Activated naive CD4-positive, alpha-beta T cell treated with anti-CD3 and anti-CD28 coated beads, Interleukin-2, amount 50 U/mL, for 72 hours (primary cell): Measurements from ENCODE around the gene MBNL1. TPM values are rescaled to one million over a fixed set of nuclear protein-coding genes. Genes with fewer than 3 reads are reported as not detected.

Source experiments
- ATAC-seq, 2 donors: fragments of 150-1000 bp; cut with Tn5 transposase; 2 replicates each; pipeline ENCODE4 v1.10.0; 2021; ENCODE audit warnings: mild to moderate bottlenecking in 2 of 2, moderate library complexity in 2 of 2
- DNase-seq, 2 donors: peaks; one replicate each; pipeline ENCODE4 v3.0.0; 2021 to 2022; ENCODE audit warnings: low spot score in 2 of 2
- H3K27ac Mint-ChIP-seq, 2 donors: one replicate each; pipeline ENCODE4 v1.8.0; 2022; ENCODE audit warnings: mild to moderate bottlenecking in 2 of 2, mixed read lengths in 2 of 2
- H3K36me3 Mint-ChIP-seq, 2 donors: one replicate each; pipeline ENCODE4 v1.8.0; 2022; ENCODE audit warnings: mixed read lengths in 2 of 2
- H3K9me3 Mint-ChIP-seq, 2 donors: one replicate each; pipeline ENCODE4 v1.8.0; 2022; ENCODE audit warnings: mixed read lengths in 2 of 2
- total RNA-seq, 2 donors: library from RNA; stranded (reverse); gene quantifications; one replicate each; pipeline ENCODE4 v1.2.3, GENCODE V29; 2022

The MBNL1 gene
- total RNA-seq, 2 donors from 2014 or later: 406 to 425 TPM

GRCh38 chr3:152480282-152480953 is 211.7 kb downstream of the MBNL1 start:
- Mint-ChIP-seq H3K27ac (no peak overlapping the region), H3K36me3 (peaks cover 16 to 28% of the 10 kb centered on the region in 2 donors), H3K9me3 (peaks cover 4 to 5% of the 10 kb centered on the region in 2 donors)
- no peak for ATAC-seq
- no peak for DNase-seq

- ATAC-seq (no peak), DNase-seq (no peak)
- Mint-ChIP-seq H3K36me3 (peaks cover 16 to 24% of the 10 kb centered on the region in 2 donors), H3K27ac (no peak overlapping the region), H3K9me3 (peaks cover 4 to 5% of the 10 kb centered on the region in 2 donors)
Observed at GRCh38 chr3:152486364-152486763, 217.6 kb downstream of the MBNL1 start.

- Mint-ChIP-seq H3K27ac (no peak overlapping the region), H3K9me3 (peaks cover 4 to 5% of the 10 kb centered on the region in 2 donors), H3K36me3 (peaks cover 6 to 12% of the 10 kb centered on the region in 2 donors)
- no peak for DNase-seq
- peak in 1 of 2 donors; percentile 46 for ATAC-seq
Observed at GRCh38 chr3:152488449-152488848, 219.7 kb downstream of the MBNL1 start.

- DNase-seq (no peak), ATAC-seq (no peak)
- H3K27ac Mint-ChIP-seq: no peak overlapping the region
- H3K36me3 Mint-ChIP-seq: no peaks in the 10 kb centered on the region
- no peaks in the 10 kb centered on the region for H3K9me3 Mint-ChIP-seq
Observed at GRCh38 chr3:152491922-152492321, 223.2 kb downstream of the MBNL1 start.

GRCh38 chr3:152496286-152496685 is 227.6 kb downstream of the MBNL1 start:
- Mint-ChIP-seq H3K36me3 (no peaks in the 10 kb centered on the region), H3K27ac (no peak overlapping the region), H3K9me3 (no peaks in the 10 kb centered on the region)
- ATAC-seq (no peak), DNase-seq (no peak)

GRCh38 chr3:152496716-152497115 is 228.0 kb downstream of the MBNL1 start:
- Mint-ChIP-seq H3K9me3 (peaks cover 0 to 1% of the 10 kb centered on the region in 2 donors), H3K27ac (no peak overlapping the region), H3K36me3 (no peaks in the 10 kb centered on the region)
- no peak for ATAC-seq
- DNase-seq: no peak

GRCh38 chr3:152497457-152497856 is 228.7 kb downstream of the MBNL1 start:
- ATAC-seq (no peak), DNase-seq (no peak)
- Mint-ChIP-seq H3K27ac (no peak overlapping the region), H3K36me3 (peaks cover 0 to 7% of the 10 kb centered on the region in 2 donors), H3K9me3 (peaks cover 0 to 6% of the 10 kb centered on the region in 2 donors)

- ATAC-seq: no peak
- peaks cover 0 to 10% of the 10 kb centered on the region in 2 donors for H3K9me3 Mint-ChIP-seq
Observed at GRCh38 chr3:152497890-152498289, 229.2 kb downstream of the MBNL1 start.

GRCh38 chr3:152499791-152500385 is 231.2 kb downstream of the MBNL1 start:
- ATAC-seq (peak in 1 of 2 donors; percentile 28), DNase-seq (no peak)
- Mint-ChIP-seq H3K36me3 (peaks cover 0 to 15% of the 10 kb centered on the region in 2 donors), H3K9me3 (peaks cover 0 to 17% of the 10 kb centered on the region in 2 donors), H3K27ac (no peak overlapping the region)

More at GRCh38 chr3:152497890-152498289, 229.2 kb downstream of the MBNL1 start:
- H3K36me3 Mint-ChIP-seq: peaks cover 0 to 11% of the 10 kb centered on the region in 2 donors
- H3K27ac Mint-ChIP-seq: no peak overlapping the region
- DNase-seq: no peak

- peak; percentile 96 to 97 for ATAC-seq
- Mint-ChIP-seq H3K9me3 (peaks cover 0 to 17% of the 10 kb centered on the region in 2 donors), H3K36me3 (peaks cover 0 to 15% of the 10 kb centered on the region in 2 donors), H3K27ac (no peak overlapping the region)
- DNase-seq: peak in 1 of 2 donors; percentile 28
Observed at GRCh38 chr3:152505926-152506325, 237.2 kb downstream of the MBNL1 start.

- no peak overlapping the region for H3K27ac Mint-ChIP-seq
- no peak for ATAC-seq
- H3K9me3 Mint-ChIP-seq: peaks cover 0 to 5% of the 10 kb centered on the region in 2 donors
- no peaks in the 10 kb centered on the region for H3K36me3 Mint-ChIP-seq
- no peak for DNase-seq
Observed at GRCh38 chr3:152508705-152509104, 240.0 kb downstream of the MBNL1 start.

GRCh38 chr3:152511904-152512303 is 243.2 kb downstream of the MBNL1 start:
- Mint-ChIP-seq H3K27ac (no peak overlapping the region), H3K36me3 (no peaks in the 10 kb centered on the region), H3K9me3 (no peaks in the 10 kb centered on the region)
- ATAC-seq (peak in 1 of 2 donors; percentile 54), DNase-seq (no peak)

- Mint-ChIP-seq H3K27ac (no peak overlapping the region), H3K36me3 (no peaks in the 10 kb centered on the region), H3K9me3 (no peaks in the 10 kb centered on the region)
- DNase-seq (no peak), ATAC-seq (no peak)
Observed at GRCh38 chr3:152513301-152513960, 244.7 kb downstream of the MBNL1 start.
